ENCODE measurements around the gene GNAI3.

Gene GNAI3

DNA sequence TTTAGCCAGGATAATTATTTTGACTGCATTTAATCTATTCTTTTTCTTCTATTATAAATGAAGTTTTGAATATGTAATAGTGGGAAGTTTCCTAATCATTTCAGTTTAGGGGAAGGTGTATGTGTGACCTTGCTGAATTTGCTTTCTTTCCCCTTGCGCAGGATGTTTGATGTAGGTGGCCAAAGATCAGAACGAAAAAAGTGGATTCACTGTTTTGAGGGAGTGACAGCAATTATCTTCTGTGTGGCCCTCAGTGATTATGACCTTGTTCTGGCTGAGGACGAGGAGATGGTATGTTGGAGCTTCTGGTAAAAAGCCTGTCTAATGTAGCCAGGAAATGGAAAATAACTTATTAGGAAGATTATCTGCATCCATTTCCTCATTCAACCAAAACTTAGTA, 37.6 kb downstream of the GNAI3 start:
- DNase-seq (ENCODE audit: low read depth): no peak
- H3K4me3 ChIP-seq (ENCODE audit: low read depth, low read length): no peak overlapping the region
- TF ChIP-seq, protein P1, sequence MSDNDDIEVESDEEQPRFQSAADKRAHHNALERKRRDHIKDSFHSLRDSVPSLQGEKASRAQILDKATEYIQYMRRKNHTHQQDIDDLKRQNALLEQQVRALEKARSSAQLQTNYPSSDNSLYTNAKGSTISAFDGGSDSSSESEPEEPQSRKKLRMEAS (IDR thresholded peaks at IDR 0.05; ENCODE audit: low read depth, low read length): no peak
- TF ChIP-seq MYC (IDR thresholded peaks at IDR 0.05; ENCODE audit: low read depth, low read length) (no peak), POLR2A (IDR thresholded peaks at IDR 0.05; ENCODE audit: extremely low read depth, insufficient read length) (no peak)
- TF ChIP-seq, protein P2, sequence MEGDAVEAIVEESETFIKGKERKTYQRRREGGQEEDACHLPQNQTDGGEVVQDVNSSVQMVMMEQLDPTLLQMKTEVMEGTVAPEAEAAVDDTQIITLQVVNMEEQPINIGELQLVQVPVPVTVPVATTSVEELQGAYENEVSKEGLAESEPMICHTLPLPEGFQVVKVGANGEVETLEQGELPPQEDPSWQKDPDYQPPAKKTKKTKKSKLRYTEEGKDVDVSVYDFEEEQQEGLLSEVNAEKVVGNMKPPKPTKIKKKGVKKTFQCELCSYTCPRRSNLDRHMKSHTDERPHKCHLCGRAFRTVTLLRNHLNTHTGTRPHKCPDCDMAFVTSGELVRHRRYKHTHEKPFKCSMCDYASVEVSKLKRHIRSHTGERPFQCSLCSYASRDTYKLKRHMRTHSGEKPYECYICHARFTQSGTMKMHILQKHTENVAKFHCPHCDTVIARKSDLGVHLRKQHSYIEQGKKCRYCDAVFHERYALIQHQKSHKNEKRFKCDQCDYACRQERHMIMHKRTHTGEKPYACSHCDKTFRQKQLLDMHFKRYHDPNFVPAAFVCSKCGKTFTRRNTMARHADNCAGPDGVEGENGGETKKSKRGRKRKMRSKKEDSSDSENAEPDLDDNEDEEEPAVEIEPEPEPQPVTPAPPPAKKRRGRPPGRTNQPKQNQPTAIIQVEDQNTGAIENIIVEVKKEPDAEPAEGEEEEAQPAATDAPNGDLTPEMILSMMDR (IDR thresholded peaks at IDR 0.05; ENCODE audit: low read depth, low read length): no peak

DNA sequence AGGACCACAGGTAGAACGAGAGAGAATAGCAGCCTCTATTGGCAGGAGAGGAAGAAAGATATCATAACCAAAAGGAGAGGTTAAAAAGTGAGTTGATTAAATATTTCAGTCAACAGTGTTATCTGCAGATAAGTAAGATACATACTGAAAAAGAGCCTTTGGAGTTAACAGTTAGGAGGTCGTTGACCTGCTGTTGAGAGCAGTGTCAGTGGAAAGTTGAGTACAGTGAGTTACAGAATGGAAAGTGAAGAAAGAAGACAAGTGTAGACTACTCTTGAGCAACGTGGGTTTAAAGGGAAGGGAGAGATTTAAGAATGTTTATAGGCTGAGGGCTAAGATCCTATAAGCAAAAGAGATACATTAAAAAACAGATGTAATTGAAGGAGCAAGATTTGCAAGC, 40.8 kb downstream of the GNAI3 start:
- TF ChIP-seq MYC (IDR thresholded peaks at IDR 0.05; ENCODE audit: low read depth, low read length) (no peak), POLR2A (IDR thresholded peaks at IDR 0.05; ENCODE audit: extremely low read depth, insufficient read length) (no peak)
- TF ChIP-seq, protein P1 (IDR thresholded peaks at IDR 0.05; ENCODE audit: low read depth, low read length): no peak
- TF ChIP-seq, protein P2 (IDR thresholded peaks at IDR 0.05; ENCODE audit: low read depth, low read length): no peak
- no peak overlapping the region for H3K4me3 ChIP-seq (ENCODE audit: low read depth, low read length)
- no peak for DNase-seq (ENCODE audit: low read depth)

DNA sequence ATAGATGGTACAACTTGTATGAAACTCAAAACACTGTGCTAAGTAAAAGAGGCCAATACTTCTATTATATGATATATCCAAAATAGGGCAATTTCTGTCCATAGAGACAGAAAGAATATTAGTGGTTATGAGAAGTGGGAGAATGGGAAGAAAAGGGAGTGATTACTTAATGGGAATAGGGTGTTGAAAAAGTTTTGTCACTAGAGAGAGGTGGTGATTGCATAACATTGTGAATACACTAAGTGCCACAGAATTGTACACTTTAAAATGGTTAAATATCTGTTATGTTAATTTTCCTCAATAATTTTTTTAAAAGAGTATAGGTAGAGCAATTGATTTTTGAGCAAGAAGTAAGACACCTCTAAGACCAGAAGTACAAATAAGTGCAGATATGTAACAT, 41.3 kb downstream of the GNAI3 start:
- TF ChIP-seq, protein P2 (IDR thresholded peaks at IDR 0.05; ENCODE audit: low read depth, low read length): no peak
- no peak for TF ChIP-seq MYC (IDR thresholded peaks at IDR 0.05; ENCODE audit: low read depth, low read length)
- TF ChIP-seq POLR2A (IDR thresholded peaks at IDR 0.05; ENCODE audit: extremely low read depth, insufficient read length): no peak
- TF ChIP-seq, protein P1 (IDR thresholded peaks at IDR 0.05; ENCODE audit: low read depth, low read length): no peak
- no peak for DNase-seq (ENCODE audit: low read depth)
- H3K4me3 ChIP-seq (ENCODE audit: low read depth, low read length): no peak overlapping the region

DNA sequence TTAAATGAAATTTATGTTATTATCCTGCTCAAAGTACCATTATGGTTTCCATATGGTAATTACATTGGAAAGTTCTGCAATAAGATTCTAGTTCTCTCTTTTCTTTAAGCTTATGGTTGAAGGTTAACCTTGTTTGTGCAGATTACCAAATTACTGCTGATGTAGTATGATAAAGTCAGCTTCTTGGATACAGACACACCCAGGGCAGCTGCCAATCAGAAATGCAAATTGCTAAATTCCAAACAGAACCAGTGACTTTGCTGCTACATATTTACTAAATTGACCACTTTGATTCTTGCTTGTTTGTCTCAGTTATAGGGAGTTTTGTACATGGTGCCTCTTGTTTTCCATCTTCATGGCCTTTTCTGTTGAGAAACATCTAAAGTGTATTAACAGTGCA, 44.5 kb downstream of the GNAI3 start:
- no peak for DNase-seq (ENCODE audit: low read depth)
- TF ChIP-seq MYC (IDR thresholded peaks at IDR 0.05; ENCODE audit: low read depth, low read length) (no peak), POLR2A (IDR thresholded peaks at IDR 0.05; ENCODE audit: extremely low read depth, insufficient read length) (no peak)
- TF ChIP-seq, protein P1 (IDR thresholded peaks at IDR 0.05; ENCODE audit: low read depth, low read length): no peak
- TF ChIP-seq, protein P2 (IDR thresholded peaks at IDR 0.05; ENCODE audit: low read depth, low read length): no peak
- H3K4me3 ChIP-seq (ENCODE audit: low read depth, low read length): no peak overlapping the region

DNA sequence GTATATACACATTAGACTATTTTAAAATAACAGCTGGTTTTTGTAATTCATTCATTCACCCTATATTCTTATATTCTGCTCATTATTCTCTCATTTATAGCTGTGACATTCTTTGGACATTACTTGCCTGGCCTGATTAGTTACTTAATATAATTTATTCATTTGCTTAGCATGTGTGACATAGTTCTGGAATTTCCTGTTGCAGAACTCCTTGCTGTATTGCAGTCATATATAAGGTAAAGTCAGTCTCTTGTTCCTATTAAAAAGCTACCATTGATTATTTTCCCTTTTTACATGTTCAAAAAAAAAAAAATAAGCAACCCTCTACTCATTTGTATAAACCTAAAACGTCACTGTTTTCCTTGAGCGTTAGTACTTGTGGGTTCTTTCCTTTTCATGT, 47.1 kb downstream of the GNAI3 start:
- no peak for DNase-seq (ENCODE audit: low read depth)
- no peak overlapping the region for H3K4me3 ChIP-seq (ENCODE audit: low read depth, low read length)
- TF ChIP-seq, protein P2 (IDR thresholded peaks at IDR 0.05; ENCODE audit: low read depth, low read length): no peak
- TF ChIP-seq POLR2A (IDR thresholded peaks at IDR 0.05; ENCODE audit: extremely low read depth, insufficient read length) (no peak), MYC (IDR thresholded peaks at IDR 0.05; ENCODE audit: low read depth, low read length) (no peak)
- TF ChIP-seq, protein P1 (IDR thresholded peaks at IDR 0.05; ENCODE audit: low read depth, low read length): no peak

DNA sequence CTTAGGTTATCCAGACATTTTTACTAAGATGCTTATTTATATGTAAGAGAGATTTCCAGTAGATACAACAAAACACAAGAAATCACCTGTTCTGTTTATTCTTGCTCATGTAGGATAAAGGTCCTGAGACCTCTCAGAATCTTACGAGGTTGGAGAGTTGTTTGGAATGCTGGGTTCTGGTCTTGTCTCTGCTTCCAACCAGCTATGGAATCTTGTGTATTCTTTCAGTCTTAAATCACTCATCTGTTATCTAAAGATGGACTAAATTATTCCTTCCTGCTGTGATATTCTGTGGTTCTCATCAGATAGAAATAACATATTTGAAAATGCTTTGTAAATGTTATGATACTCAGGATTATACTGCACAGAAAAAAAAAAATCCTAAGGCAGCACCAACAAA, 49.7 kb downstream of the GNAI3 start:
- no peak overlapping the region for H3K4me3 ChIP-seq (ENCODE audit: low read depth, low read length)
- no peak for TF ChIP-seq MYC (IDR thresholded peaks at IDR 0.05; ENCODE audit: low read depth, low read length)
- no peak for DNase-seq (ENCODE audit: low read depth)
